GM19395 (cell line): Measurements from ENCODE around the gene VAV3.

Experiments
- ATAC-seq: cut with Tn5 transposase; IDR thresholded peaks from one replicate; pipeline ENCODE4 v1.9.1; 2021; ENCODE audit warnings: mild to moderate bottlenecking, moderate library complexity; ENCODE audit not compliant: unreplicated experiment

The VAV3 gene

DNA sequence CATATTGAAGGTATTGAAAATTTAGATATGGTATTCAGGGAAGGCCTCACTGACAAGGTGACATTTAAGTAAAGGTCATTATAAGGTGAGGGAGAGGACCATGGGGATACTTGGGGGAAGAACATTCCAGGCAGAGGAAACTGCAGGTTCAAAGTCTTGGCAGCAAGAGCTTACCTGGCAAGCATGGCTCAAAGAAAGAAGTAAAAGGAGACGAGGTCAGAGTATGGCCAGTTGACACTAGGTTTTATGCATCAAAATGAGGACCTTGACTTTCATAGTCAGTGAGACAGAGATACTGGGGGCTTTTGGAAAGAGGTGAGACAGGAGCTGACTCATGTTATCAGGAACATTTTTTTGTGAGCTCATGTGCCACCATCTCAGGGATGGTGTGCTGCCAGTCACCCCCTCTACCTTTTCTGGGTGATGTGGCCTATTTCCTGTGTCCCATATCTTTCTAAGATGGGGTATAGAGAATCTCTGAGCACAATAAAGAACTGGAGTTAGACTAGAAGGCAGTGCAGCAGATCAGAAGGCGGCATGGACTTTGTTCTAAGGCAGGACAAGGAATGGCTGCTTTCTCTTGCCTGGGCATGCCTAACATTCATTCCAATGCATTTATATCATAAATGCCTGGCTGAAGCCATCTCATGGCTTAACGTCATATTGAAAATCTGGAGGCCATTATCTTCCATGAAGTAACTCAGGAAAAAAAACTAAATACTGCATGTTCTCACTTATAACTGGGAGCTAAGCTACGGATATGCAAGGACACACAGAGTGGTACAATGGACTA is 417.4 kb downstream of the VAV3 start:
- no peak for ATAC-seq

DNA sequence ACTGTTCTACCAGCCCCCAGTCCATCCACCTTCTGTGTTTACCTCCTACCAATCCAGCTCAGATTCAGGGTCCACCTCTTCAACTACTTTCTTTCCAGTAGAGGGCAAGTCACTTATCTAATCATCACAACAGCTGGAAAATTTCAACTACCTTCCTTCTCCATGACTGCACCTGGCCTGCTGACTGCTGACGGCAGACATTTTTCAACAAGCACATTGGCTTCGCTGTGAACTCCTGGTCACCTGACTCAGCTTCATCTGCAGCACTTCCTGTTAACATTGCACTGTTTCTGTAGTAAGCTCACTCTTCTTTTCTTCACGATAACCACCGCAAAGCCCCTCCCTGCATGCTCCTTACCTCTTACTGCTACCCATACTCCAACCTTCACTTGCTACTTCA is 418.4 kb downstream of the VAV3 start:
- ATAC-seq: no peak

DNA sequence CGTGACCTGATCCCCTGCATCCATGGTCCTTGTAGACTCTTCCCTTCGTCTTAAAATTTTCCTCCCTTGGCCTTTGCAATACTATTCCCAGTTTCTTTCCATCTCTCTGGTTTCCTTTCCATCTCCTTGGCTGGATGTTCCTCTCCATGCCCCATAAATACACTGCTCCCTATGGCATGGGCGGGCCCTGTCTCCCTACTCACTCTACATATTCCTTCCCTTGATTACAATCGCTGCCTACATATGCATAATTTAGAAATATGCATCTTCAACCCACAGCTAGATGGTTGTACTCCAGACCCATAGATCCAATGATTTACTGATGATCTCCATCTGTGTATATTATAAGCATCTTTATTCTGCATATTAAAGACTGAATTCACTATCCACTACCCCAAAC is 419.1 kb downstream of the VAV3 start:
- no peak for ATAC-seq

DNA sequence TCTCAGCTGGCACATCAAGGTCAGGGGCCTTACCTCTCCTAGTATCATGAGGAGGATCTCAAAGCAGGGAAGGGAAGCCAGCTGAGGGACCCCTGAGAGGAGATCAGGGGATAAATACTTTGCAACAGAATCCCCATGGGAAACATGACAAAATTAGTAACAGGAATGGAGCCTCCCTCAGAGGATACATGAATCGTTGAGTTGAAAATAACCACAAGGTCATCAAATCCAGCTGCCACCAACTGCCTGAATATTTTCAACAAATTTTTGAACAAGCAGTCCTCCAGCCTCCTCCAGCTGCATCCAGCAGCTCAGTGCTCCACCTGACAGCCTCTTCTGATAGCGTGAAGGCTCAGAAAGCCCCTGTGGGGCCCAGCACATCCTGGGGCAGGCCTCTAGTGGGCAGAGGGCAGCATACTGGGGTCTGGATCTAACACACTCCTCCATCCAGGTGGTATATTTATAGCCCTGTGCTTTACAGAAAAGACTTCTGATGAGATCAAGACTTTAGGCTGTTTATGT is 419.9 kb downstream of the VAV3 start:
- no peak for ATAC-seq

DNA sequence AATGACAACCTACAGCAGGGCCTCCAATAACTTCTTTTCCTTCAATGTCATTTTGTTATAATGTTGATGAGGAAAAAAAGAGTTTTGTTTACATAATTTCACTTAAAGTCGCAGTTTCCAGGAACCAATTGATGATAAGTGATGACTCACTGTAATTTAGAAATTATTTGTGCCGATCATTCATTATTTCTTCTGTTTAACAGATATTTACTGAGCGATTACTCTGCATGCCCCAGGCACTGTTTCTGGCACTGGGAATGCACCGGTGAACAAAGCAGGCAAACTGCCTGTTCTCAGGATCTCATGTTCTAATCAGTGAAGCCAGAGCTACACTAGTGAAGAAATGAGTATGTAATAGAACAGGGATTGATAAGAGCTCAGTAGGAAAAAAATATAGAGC is 420.7 kb downstream of the VAV3 start:
- no peak for ATAC-seq

DNA sequence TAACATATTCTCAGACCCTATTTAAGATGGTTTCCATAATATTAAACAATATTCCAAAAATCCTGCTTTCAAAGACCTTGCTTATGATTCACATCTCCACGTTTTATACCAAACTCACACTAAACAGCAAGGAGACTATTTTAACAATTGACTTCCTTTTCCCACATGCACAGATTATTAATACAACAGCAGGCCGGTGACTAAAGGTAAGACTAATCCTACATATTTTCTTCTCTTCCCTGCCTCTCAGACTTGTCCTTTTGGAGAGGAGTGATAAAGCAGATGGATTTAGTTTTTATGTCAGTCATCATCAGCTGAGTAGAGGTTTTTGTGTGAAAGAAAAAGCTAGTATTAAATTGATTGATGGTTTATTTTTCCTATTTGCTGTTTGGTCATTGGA is 423.6 kb downstream of the VAV3 start:
- ATAC-seq: no peak

DNA sequence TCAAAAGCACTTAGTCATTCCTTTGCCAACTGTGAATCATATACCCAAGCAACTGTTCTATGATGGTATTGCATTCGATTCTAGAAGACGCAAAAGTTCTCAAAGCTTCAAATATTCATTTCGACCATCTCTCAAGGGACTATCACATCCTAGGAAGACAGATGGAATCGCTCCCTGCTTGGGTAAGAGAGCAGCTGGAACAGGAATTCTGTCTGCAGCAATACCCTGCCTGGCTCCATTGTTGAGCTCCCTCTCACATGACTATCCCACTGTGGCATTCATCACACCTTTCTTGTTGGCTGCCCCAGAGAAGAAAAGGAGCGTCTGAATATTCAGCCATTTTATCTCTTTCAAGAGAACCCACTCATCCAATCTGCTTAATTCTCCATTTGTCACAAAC is 426.5 kb downstream of the VAV3 start:
- ATAC-seq: no peak

DNA sequence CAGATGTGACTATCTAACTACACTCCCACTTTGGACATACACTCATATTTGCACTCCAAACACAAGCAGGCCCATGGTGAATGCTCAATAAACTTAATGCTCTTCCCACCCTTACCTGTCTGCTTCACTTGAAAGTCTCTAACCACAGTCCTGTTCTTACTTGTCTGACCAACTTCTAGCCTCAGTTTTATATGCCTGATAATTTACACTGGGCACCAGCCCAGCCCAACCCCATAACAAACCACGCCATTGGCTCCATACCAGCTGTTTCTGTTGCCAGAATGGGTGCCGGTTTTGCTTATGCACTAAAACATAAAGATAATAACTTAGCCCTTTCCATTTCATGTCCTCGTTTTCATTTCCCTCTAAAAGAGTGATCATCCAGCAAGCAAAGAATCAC is 428.7 kb downstream of the VAV3 start:
- no peak for ATAC-seq

DNA sequence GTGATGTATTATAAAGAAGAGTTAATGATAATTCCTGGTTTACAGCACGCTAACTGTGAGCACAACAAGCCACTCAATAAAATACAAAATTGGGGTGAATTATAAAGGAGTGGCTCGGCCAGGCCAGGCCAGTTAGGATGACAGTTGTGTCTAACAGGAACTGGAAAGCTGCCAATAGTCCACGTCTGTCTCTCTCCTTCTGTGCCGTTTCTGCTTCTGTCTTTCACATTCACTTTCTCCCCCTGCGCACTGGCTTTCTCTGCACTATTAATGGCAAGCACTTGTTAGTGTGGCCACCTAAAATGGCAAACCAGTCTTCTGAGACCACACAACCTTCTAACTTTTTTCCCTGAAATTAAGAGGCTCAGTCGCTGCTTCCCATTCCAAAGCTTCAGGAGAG is 429.9 kb downstream of the VAV3 start:
- peak; percentile 88 for ATAC-seq

DNA sequence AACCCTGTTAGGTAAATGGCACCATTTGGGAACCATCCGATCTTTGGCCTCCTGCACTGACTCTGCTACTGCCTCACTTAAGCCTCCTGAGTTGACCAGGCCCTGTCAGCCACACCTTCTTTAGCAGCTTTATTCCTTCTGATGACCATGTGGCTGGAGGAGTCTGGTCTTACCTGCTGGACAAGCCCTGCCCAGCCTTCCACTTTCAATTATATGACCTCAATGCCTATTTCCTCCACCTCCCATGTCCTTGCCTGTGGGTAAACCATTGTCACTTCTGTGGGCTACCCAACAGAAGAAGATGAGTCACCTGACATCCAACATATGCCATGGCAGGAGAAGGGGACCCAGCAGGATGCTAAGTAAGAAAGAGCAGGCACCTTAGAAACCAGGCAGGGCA is 430.3 kb downstream of the VAV3 start:
- ATAC-seq: no peak

DNA sequence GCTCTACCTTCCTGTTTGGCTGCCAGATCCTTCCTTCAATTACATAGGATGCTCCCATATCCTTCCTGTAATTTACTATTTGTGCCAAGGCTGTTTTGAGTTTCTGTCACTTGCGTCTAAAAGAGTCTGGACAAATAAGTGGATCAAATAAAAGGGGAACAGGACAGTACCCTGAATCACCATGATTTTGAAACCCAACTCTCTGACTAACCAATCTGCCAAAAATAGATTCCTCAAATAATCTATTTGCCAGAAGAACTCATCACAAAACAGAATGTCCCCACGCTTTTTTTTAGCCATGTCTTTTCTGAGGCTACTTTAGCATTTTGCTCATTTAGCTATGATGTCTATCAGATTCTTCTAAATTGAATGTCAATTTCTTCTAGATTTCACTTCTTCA is 431.5 kb downstream of the VAV3 start:
- ATAC-seq: no peak

DNA sequence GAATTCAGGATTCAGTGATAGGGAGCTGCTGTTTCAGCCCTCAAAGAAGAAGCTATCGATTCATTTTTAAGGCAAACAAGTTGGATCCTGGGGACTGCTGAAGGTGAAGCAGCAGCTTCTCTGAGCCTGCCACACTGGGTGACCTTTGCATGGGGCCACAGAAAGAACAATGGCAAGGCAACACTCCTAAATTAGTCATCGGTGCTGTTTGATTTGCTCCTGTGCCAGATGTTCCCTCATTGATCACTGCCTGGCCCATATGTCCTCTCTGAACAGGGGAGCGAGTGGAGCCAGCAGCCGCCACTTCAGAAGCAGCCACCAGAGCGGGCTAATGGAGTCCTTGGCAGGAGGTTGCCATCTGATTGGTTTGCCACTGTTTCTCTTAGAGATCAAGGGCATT is 432.7 kb downstream of the VAV3 start:
- ATAC-seq: no peak

DNA sequence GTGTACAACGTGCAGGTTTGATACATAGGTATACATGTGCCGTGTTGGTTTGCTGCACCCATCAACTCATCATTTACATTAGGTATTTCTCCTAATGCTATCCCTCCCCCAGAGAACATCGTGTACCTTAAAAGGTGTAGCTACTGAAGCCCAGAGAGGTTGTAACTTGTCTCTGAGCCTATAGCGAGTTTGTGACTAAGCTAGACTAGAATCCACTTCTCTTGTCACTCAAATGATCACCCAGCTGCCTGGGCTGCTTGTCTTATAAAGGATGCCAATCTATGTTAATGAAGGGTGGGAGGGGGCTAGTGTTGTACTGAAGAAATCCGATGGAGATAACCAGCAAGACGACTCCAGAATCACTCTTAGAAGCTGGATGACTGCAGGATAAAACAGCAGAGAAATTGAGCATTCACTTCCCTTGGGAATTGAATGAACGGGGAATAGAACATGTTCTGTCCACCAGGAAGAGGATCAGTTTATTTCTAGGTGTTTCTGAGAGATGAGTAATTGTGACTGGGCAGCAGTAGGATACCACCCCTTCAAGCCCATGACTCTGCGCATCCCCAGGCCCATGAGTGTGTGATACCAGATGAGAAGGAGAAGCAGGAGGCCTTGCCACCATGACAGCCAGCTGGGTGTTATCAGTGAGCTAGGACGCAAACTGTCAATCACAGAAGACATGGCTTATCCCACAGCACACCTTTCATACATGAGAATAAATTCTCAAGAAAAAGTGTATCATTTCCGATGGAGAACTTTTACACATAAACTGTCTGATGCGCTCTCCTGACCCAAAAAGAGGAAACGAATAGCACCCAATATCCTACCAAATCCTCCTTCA is 433.7 kb downstream of the VAV3 start:
- no peak for ATAC-seq

DNA sequence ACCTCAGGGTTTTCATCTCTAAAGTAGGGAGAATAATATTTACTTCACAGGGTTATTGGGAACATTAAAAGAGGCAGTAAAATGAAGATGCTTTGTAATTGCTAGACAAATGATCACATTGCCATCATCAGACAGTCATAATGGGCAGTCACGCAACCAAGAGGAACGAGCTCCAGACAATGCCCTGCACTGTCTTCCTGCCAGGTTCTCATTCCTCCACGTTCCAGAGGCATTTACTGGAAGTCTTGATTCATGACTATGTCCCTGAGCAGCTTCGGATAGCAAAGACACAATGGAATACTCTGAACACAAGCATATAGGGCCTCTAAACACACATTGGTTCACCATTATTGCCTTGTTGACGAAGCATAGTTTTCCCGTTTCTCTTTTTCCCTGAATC is 434.4 kb downstream of the VAV3 start:
- no peak for ATAC-seq

DNA sequence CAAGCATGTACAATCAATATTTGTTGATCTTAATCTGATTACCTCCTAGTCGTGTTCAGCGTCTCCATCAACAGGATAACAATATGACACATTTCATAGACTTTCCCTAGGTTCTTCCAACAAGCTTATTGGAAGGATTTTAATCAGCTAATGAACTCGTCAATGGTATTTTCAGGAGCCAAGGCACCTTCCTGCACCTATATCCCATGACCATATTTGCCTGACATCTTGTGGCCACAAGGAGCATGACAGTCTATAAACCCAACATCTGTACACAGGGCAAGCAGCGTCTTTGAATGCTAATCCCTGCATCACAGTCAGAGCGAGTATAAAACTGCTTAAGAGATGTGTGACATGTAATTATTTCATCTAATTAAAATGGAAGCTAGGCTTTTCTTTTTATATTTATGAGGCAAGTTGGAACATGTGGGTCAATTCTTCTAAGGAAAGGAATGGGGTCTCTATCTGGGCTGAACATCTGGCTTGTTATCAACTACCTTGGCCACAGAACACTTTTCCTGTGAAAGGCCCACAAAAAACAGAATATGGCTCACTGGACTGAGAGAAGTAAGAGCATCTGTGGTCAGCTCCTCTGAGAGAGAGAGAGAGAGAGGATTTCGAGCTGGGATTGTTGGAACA is 435.4 kb downstream of the VAV3 start:
- ATAC-seq: peak; percentile 99

DNA sequence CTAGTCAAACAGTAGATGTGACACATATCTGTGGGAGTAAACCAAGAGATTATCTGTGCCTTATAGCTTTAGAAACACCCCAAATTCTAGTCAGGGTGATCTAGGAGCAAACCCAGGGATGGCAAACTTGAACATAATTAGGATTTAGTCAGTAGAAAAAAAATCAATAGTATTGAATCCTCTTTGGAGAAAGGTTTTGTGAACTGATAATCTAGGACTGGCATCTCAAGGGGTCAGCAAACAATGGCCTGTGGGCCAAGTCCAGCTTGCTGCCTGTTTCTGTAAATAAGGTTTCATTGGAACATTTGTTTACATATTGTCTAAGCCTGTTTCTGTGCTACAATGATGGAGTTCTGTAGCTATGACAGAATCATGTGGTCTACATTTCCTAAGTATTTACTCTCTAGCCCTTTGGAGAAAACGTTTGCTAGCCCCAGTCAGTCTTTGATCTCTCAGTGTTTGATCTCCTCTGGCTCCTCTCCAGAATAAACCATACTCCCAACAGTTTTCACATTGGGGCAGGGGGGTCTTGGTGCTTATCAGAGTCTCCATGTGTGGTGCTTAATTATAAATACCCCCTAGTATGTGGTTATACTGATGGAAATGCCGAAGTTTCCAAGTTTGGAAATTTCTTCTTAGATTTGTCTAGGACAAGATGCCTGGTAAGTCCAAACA is 438.3 kb downstream of the VAV3 start:
- ATAC-seq: no peak

DNA sequence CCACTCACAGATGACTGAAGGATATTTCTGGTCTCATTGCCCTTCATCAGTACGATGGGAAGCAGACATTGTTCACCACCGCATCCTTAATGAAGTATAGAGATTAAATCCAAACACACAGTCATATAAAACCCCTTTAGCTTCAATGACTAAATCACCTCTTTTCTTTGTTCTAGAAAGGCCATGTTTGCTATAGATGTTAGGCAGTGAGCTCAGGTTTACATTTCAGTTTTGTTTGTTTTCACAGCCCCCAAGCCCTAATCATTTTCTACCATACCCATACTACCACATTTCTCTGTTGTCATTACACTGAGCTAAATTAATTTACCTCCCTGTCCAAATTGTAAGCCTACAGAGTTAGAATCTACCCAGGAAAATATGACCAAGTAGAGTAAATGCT is 439.0 kb downstream of the VAV3 start:
- no peak for ATAC-seq

DNA sequence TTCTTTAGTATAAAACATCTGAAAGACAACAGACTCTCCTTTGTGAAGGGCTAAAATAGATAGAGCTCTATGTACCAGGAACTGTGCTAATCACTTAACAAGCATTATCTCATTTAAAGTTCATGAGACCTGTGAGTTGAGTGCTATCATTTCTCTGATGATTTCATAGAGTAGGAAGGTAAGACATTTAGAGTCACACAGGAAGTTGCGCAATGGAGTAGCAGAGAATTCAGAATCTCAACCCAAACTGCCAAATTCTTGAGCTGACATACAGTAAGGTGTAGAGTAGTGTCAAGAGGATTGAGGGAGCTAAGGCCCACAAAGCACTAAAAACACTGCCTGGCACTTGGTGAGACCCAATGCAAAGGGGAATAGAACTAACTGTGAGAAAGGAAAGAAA is 439.8 kb downstream of the VAV3 start:
- no peak for ATAC-seq

DNA sequence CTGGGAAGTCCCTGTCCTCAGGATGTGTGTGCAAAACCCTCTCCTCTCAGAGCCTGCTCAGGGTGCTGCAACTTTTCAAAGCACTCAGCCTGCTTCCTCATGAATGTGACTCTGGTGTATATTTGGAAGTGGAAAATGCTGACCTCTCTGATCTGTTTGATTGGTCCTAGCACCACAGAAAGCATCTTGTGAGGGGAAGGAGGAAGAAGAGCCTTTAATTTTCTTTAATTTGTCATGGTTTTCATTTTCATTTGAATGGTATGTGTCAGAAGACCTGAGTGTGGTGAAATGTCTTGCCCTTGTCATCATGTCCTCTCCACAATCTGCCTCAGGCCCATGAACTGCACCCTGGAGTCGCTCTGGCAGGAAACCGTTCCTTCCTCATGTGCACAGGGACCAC is 440.7 kb downstream of the VAV3 start:
- no peak for ATAC-seq

DNA sequence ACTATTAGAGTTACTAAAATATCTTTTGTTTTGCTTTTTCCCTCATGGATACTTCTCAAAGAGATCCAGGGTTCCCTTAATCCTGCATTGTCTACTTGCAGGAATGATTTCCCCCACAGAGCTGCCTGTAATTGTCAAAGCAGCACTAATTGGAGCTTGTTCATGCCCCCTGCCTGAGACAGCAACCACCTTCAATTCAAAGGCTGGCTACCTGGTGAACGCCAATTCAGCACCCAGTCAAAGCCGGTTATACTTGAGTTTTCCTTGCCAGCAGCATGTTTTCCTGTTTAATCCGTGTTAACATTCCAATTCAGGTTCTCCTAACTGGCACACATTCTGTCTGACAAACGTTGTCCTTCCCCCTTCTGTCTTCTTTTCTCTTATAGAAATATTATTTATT is 441.2 kb downstream of the VAV3 start:
- ATAC-seq: no peak

DNA sequence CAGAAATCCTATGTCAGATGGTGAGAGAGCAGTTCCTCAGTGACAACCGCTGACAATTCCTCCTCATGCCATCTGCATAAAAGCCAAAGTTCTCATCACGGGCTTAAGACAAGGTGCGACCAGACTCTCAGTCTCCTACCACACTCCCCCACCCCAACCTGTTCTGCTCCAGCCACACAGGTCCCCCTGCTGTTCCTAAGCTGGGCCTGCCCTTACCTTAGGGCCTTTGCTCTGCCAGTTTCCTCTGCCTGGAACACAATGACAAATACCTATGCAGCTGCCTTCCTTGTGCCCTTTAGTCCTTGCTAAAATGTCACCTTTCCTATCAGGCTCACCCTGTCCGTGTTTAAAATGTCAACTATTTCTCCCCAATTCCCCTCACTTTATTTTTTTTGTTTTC is 441.9 kb downstream of the VAV3 start:
- ATAC-seq: no peak
